HG02938 (cell line): ENCODE data around the gene MT1M.

Source experiments
- ATAC-seq: cut with Tn5 transposase; IDR thresholded peaks from one replicate; pipeline ENCODE4 v1.9.1; 2021; ENCODE audit warnings: mild to moderate bottlenecking, moderate library complexity; ENCODE audit not compliant: unreplicated experiment

The MT1M gene

DNA sequence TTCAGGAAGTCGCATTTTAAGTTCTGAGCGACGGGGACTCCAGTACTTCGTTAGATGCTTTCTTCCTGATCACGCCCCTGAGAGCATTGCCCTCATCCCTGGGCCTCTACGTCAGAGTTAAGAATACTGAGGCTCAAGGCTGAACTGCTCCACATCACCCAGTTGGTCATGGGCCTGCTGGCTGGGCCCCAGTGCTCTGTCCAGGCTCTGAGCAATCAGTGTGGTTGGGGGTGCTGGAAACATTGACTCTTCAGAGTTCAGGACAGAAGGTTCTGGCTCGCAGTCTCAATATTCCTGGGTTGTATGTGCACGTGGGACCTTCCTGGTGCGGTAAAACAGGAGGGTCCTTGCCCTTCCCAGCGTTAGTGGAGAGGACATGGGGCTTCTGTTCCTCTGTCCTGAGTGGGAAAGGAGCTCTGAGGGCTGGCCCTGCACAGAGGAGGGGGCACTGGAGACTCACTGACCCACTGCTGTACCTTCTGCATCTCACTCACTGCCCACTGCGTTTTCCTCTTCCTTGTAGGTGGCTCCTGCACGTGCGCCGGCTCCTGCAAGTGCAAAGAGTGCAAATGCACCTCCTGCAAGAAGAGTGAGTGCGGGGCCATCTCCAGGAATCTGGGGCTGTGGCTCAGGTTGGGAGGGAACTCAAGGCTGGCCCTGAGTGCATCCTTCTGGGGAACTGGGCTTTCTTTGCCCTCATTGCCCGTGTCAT is 6.4 kb upstream of the MT1M start:
- ATAC-seq: no peak

DNA sequence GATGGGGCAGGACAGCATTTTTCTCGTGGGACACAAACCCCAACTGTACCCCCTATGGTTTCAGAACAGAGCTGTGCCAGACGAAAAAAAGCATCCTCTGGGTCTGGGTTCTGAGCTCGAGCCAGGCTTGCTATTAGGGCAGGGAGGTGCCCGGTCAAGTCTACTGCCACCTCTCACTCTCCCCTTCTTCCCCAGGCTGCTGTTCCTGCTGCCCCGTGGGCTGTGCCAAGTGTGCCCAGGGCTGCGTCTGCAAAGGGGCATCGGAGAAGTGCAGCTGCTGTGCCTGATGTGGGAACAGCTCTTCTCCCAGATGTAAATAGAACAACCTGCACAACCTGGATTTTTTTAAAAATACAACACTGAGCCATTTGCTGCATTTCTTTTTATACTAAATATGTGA is 5.8 kb upstream of the MT1M start:
- no peak for ATAC-seq

DNA sequence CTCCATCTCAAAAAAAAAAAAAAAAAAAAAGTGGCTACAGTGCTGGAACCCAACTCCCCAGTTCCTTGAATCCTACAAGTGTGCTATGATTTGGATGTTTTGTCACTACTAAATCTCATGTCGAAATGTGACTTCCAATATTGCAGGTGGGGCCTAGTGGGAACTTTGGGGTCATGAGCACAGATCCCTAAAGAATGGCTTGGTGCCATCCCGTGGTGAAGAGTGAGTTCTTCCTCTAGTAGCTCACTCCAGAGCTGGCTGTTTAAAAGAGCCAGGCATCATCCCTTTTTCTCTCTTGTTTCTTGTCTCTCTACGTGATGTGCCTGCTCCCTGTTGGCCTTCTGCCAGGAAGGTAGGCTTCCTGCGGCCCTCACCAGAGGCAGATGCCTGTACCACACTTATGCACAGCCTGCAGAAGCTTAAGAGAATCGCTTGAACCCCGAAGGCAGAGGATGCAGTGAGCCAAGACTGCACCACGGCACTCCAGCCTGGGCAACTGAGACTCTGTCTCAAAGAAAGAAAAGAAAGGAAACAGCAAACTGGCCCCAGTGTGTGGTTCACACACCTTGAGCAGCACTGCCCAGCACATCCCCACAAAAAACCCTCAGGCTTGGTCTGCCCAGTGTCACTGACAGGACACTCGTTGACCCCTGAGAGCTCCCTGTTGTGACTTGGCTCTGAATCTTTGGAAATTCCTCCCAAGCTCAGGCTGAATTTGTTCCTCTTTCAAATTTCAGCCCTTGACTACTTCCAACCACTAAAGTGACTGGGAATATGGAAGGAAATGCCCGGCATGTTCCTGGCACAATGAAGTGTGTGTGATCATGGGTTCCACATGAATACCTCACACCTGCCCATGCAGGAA is 3.7 kb upstream of the MT1M start:
- ATAC-seq: no peak

- no peak for ATAC-seq
Observed at GRCh38 chr16:56629531-56629930, 2.9 kb upstream of the MT1M start.

DNA sequence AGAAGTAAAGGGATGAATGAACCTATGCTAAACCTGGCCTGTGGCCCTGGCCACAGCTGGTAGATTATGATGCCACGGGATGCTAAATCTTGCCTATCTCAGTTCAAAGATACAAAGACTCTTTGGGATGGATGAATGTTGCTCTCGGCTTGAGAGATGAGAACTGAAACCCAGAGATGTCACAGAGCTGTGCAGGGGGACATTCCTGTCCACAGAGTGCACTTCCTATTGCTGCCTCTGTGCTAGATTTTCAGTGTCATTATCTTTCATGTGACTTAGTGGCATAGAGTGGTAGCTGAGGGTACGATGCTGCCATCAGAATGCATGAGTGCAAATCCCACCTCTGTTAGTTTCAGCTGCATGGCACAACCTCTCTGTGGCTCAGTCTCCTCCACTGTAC is 2.3 kb upstream of the MT1M start:
- peak; percentile 62 for ATAC-seq

DNA sequence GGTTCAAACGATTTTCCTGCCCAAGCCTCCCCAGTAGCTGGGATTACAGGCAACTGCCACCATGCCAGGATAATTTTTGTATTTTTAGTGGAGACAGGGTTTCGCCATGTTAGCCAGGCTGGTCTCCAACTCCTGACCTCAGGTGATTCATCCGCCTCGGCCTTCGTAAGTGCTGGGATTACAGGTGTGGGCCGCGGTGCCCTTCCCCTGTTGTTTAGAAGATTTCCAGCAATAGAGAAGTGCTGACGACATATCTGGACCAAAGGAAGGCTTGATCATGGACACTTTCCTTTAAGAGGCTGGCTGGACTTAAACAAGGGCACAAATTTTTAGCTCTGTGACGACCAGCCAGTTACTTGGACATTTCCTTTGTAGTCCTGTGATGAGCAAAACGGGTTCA is 1.3 kb upstream of the MT1M start:
- no peak for ATAC-seq

DNA sequence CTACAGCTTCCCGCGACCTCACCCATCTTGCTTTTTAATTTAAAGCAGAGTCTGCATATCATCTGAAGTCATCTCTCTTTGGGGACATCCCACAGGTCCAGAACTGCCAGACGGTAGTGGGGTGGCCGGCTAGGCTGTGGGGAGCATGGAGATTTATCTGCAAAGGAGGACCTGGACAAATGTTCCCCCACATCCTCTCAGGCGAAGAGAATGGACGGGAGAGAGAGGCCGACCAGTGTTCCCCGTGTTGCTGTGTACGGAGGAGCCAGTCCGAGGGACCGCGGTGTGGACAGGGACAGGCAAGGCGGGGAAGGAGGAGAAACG is 665 bp upstream of the MT1M start:
- ATAC-seq: no peak

DNA sequence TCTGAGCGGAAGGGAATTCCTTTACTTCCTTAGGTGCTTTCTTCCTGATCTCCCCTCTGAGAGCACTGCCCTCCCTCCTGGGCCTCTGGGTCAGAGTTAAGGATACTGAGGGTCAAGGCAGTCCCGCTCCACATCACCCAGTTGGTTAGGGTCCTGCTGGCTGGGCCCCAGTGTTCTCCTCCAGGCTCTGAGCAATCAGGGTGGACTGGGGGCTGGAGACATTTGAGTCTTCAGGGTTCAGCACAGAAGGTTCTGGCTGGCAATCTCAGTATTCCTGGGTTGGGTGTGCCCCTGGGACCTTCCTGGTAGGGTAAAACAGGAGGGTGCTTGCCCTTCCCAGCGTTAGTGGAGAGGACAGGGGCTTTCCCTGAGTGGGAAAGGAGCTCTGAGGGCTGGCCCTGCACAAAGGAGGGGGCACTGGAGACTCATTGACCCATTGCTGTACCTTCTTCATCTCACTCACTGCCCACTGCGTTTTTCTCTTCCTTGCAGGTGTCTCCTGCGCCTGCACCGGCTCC is 448 bp downstream of the MT1M start:
- ATAC-seq: no peak

- no peak for ATAC-seq
Observed at GRCh38 chr16:56633535-56633934, 1.1 kb downstream of the MT1M start.

- ATAC-seq: no peak
Observed at GRCh38 chr16:56634715-56635440, 2.4 kb downstream of the MT1M start.

DNA sequence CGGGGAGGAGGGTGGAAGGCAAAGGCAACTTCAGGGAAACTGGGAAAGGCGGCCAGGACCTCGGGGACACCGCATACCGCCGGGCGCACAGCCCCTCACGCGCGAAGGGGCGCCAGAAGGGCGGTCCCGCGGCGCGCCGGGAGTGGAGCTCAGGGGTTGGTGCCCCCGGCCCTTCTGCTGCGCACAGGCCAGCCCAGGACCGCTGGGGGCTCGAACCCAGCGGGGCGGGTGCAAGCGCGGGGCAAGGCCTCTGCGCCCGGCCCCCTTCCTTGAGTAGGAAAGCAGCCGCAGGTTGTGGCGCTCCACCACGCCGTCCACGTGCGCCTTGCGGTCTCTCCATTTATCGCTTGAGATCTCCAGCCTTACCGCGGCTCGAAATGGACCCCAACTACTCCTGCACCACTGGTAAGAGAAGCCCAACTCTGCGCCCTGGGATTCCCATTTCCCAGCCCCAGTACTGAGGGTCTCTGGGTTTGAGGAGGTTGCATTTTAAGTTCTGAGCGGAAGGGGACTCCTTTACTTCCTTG is 3.0 kb downstream of the MT1M start:
- no peak for ATAC-seq

- ATAC-seq: no peak
Observed at GRCh38 chr16:56636616-56637413, 4.4 kb downstream of the MT1M start.

DNA sequence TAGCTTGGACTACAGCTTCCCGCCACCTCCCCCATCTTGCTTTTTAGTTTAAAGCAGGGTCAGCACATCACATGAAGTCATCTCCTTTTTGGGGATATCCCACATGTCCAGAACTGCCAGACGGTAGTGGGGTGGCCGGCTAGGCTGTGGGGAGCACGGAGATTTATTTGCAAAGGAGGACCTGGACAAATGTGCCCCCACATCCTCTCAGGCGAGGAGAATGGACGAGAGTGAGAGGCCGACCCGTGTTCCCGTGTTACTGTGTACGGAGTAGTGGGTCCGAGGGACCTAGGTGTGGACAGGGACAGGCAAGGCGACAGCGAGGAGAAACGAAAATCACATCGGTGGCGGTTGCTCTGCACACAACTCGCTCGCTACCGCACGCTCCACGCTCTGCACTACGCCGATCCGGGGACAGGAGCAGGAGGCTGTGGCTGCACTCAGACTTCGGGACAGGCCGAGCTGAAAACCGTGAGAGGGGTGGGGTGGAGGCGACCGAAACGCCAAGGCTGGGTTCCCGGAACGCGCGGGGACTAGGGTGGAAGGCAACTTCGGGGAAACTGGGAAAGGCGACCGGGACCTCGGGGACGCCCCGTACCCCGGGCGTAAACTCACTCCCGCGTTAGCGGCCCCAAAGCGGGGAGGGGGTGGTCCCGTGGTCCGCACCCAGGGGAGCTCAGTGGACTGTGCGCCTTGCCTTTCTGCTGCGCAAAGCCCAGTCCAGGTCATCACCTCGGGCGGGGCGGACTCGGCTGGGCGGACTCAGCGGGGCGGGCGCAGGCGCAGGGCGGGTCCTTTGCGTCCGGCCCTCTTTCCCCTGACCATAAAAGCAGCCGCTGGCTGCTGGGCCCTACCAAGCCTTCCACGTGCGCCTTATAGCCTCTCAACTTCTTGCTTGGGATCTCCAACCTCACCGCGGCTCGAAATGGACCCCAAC is 5.6 kb downstream of the MT1M start, which contains the start of gene MT1A:
TSS of gene MT1A (plus strand) at position 853 of the 937 bp plus-strand sequence. CDS start at position 926, 73 bp downstream.
- ATAC-seq: no peak

DNA sequence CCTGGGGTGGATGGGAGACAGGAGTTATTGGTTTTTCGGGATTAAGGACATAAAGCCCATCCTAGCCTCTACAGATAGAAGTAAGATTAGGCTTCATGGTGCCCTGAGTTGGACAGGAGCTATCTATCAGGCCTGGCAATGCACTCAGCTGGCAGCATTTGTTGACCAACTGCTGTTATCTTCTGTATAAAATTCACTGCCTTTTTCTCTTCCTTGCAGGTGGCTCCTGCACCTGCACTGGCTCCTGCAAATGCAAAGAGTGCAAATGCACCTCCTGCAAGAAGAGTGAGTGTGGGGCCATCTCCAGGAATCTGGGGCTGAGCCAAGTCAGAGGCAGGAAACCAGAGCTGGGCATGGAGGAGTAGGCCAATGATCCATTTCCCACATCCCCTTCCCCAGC is 6.6 kb downstream of the MT1M start:
- no peak for ATAC-seq

- no peak for ATAC-seq
Observed at GRCh38 chr16:56640076-56640475, 7.6 kb downstream of the MT1M start.

GRCh38 chr16:56641166-56641565 is 8.7 kb downstream of the MT1M start:
- no peak for ATAC-seq

DNA sequence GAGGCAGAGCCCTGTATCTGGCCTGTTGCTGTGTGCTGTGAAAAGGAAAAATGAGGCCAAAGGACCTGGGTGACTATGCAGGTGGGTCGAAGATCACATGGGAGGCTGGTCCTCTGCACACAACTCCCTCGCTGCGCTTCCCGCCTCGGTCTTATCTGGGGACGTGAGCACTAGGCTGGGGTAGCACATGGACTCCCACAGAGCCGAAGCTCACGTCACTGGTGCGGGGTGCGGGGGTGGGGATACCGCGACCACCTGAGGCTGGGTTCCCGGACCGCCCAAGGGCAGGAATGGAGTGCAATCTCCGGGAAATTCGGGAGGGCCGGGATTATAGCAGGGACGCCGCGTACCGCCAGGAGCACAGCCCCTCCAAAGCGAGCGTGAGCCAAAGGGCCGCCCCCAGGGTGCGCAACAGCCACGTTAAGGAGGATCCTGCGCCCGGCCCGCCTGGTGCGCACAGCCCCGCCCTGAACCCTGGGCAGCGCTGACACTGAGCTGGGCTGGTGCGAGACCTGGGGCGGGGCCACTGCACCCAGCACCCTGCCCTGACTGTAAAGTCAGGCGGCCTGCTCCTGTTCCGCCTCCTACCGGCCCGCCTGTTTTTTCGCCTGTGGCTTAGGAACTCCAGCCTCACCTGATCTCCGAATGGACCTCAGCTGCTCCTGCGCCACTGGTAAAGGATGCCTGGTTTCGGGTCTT is 10.8 kb downstream of the MT1M start:
- no peak for ATAC-seq

DNA sequence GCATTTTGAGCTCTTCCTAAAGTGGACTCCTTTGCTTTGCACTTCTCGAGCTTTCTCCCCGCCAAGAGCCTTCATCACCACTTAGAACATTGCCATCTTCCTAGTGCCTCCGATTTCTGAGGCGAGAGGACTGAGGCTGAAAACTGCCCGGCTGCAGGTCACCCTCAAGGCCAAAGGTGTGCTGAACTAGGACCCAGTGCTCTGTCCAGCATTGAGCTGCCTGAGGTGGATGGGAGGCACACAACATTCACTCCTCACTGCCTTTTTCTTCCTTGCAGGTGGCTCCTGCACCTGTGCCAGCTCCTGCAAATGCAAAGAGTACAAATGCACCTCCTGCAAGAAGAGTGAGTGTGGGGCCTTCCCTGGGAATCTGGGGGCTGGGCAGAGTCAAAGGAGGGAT is 11.4 kb downstream of the MT1M start:
- no peak for ATAC-seq

GRCh38 chr16:56645311-56645710 is 12.9 kb downstream of the MT1M start:
- no peak for ATAC-seq
